Measurements from ENCODE around the gene RFTN2.
"Not testable (repeated sequence)": the region's sequence is repeated elsewhere in the genome, so short reads cannot be mapped to it uniquely, and the experiment has no call there.

- not testable (repeated sequence) for TF ChIP-seq CTCF (optimal IDR thresholded peaks at IDR 0.05 in 1 of 3, IDR thresholded peaks at IDR 0.05 in 1 of 3, conservative IDR thresholded peaks at IDR 0.05 in 1 of 3; ENCODE audit: extremely low read depth in 1 of 3, insufficient read depth in 2 of 3, low read length in 3 of 3); EZH2 (IDR thresholded peaks at IDR 0.05; ENCODE audit: low read length)
Measured at GRCh38 chr2:197699724-197700123, 24.3 kb upstream of the RFTN2 start.

Measured in keratinocyte (primary cell).